ENCODE data around the gene DNAJC22.
"Not testable (repeated sequence)": the region's sequence is repeated elsewhere in the genome, so short reads cannot be mapped to it uniquely, and the experiment has no call there.

Gene DNAJC22

GRCh38 chr12:49377386-49377785, 30.7 kb downstream of the DNAJC22 start:
- no peak for DNase-seq

DNA sequence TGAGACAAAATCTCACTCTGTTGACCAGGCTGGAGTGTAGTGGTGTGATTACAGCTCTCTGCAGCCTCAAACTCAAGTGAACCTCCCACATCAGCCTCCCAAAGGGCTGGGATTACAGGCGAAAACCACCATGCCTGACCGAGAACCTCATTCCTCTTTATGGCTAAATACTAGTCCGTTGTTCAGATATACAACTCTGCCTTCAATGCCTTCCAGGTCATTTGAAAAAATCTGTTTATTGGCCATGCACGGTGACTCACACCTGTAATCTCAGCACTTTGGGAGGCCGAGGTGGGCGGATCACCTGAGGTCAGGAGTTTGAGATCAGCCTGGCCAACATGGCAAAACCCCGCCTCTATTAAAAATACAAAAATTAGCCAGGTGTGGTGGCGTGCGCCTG, 33.5 kb downstream of the DNAJC22 start:
- not testable (repeated sequence) for DNase-seq

DNA sequence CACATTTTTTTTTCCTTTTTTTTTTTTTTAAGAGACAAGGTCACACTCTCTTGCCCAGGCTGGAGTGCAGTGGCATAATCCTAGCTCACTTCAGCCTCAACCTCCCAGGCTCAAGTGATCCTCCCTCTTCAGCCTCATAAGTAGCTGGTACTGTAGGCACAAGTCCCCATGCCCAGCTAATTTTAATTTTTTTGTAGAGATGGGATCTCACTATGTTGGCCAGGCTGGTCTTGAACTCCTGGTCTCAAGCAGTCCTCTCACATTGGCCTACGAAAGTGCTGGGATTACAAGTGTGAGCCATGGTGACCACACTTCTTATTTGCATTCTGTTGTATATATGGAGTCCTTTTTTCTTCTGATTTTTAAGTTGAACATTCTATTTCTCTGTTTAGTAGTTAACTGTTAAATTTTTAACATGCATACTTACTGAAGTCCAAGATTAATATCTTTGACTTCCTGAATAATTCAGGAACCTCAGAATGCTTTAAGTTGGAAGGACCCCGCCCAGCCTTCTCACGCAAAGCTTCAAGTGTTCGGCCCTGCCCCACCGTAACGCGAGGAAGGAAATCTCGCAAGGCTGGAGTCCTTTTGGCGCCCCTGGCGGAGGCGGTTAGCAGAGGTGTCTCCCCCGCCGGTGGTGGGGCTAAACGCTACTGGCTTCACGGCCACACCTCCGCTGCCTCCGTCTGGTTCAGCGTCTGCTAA, 42.1 kb downstream of the DNAJC22 start:
- DNase-seq, result no peak

DNA sequence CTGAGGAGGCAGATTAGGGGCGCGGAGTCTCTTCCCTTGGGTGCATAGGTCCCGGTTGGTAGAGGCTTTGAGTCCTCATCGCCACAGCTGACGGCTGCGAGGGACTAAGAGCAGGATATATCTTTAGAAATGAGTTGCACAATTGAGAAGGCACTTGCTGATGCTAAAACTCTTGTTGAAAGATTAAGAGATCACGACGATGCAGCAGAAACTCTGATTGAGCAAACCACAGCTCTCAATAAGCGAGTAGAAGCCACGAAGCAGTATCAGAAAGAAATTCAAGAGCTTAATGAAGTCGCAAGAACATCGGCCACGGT, 42.7 kb downstream of the DNAJC22 start:
- peak; percentile 45 for DNase-seq

- DNase-seq, result no peak
These were observed 50.3 kb downstream of the DNAJC22 start for GRCh38 chr12:49397000-49397399.

DNA sequence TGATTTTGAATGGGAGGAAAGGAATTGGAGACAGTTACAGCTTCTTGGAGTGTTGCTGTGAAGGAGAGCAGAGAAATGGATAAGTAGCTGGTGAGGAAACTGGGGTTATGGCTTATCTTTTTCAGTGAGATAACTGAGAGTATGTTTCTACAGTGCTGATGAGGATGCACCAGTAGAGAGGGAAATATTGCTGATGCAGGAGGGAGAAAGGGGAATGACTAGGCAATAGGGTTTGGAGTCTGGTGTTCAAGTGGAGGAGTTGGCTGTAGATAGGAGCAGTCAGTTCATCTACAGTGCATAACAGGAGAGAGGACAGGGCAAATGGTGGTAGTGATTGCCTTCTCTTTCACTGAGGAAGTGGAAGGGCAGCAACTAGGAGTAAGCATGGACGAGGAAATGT, 53.6 kb downstream of the DNAJC22 start:
- DNase-seq, result no peak
